GM23248 (cell line): ENCODE results near the gene CUX1.

Experiments used
- EZH2 ChIP-seq: fragments of 200-600 bp; sonication (generic); IDR thresholded peaks from 2 replicates; pipeline ENCODE4 v1.6.1; 2018; ENCODE audit warnings: antibody characterized with exemption, mild to moderate bottlenecking; ENCODE audit not compliant: insufficient read depth, poor library complexity, severe bottlenecking
- EZH2phosphoT487 ChIP-seq: fragments of 200-600 bp; sonication (generic); IDR thresholded peaks from 2 replicates; pipeline ENCODE4 v1.6.1; 2018; ENCODE audit warnings: antibody characterized with exemption, moderate library complexity, mild to moderate bottlenecking, low read depth; ENCODE audit not compliant: insufficient read depth

GRCh38 chr7:102089175-102090098 lies 272.0 kb downstream of the CUX1 start:
- no peak for TF ChIP-seq EZH2phosphoT487
- no peak for TF ChIP-seq EZH2
